GM12891 (cell line): ENCODE measurements around the gene KLHL28.
"Not testable (repeated sequence)": the region's sequence is repeated elsewhere in the genome, so short reads cannot be mapped to it uniquely, and the experiment has no call there.

Source experiments
- DNase-seq: peaks from one replicate; pipeline ENCODE4 v3.0.0; 2011; ENCODE audit warnings: low spot score; ENCODE audit not compliant: insufficient read length
- FAIRE-seq: peaks from 2 replicates; lab custom pipeline; 2011; peaks lifted over from hg19 to GRCh38; lab: Jason Lieb, UNC
- PAX5 ChIP-seq: IDR thresholded peaks from 2 replicates; pipeline ENCODE4 v1.6.1; 2011; ENCODE audit warnings: low read length, moderate library complexity, mild to moderate bottlenecking; ENCODE audit not compliant: insufficient read depth, severe bottlenecking
- POLR2A ChIP-seq: IDR thresholded peaks from 2 replicates; pipeline ENCODE4 v1.6.1; 2011; ENCODE audit warnings: low read depth, low read length, control low read depth
- POLR2AphosphoS5 ChIP-seq: IDR thresholded peaks from 2 replicates; pipeline ENCODE4 v1.6.1; 2011; ENCODE audit warnings: low read depth, low read length, control low read depth
- POU2F2 ChIP-seq: IDR thresholded peaks from 2 replicates; pipeline ENCODE4 v1.6.1; 2011; ENCODE audit warnings: low read depth, mild to moderate bottlenecking, control low read depth, low read length, moderate library complexity
- SPI1 ChIP-seq: IDR thresholded peaks from 2 replicates; pipeline ENCODE4 v1.6.1; 2011; ENCODE audit warnings: low read depth, low read length, control low read depth
- TAF1 ChIP-seq: IDR thresholded peaks from 2 replicates; pipeline ENCODE4 v1.6.1; 2011; ENCODE audit warnings: low read depth, low read length, control low read depth

KLHL28 gene

DNA sequence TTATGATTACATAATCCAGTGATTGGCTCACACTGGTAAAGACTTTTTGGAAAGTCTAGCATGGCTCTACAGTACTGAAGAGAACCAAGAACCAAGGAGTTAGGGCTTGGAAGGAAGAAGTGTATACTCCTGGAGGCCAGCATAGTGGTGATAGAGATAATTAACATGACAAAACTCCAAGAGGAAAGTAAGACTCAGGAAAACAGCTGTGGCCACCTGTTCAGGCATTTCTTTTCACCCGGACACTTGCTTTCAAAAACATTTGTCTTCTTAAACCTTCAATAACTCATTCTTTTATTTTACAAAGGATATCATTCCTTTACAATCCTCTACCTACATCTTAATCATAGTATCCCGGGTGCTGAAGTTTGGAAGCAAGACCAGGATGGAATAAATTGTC, 50.9 kb downstream of the KLHL28 start:
- FAIRE-seq (no peak), DNase-seq (no peak)
- TF ChIP-seq POU2F2, result no peak
- TF ChIP-seq TAF1, result no peak
- no peak for TF ChIP-seq POLR2A
- TF ChIP-seq POLR2AphosphoS5, result no peak
- no peak for TF ChIP-seq SPI1
- TF ChIP-seq PAX5, result no peak

DNA sequence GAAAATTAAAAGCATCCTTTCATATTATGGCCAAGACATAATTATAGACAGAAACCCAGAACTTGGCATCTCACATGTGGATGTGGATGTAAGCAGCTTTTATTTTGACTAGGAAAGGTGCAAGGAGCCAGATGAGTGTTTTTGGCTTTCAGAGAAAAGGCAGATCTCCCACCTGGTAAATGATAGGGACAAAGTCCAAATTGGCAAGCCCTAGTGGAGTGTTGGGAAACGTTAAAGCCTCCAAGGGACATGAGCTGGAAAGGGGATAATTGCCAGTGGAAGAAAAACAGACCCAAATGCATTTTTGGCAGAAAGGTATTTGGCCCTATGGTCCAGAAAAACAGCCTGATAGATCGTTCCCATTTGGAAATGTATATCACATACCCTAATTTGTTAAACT, 60.1 kb downstream of the KLHL28 start:
- TF ChIP-seq POU2F2, result no peak
- TF ChIP-seq POLR2AphosphoS5, result no peak
- no peak for TF ChIP-seq PAX5
- TF ChIP-seq POLR2A, result no peak
- no peak for TF ChIP-seq SPI1
- no peak for TF ChIP-seq TAF1
- FAIRE-seq, result no peak

DNA sequence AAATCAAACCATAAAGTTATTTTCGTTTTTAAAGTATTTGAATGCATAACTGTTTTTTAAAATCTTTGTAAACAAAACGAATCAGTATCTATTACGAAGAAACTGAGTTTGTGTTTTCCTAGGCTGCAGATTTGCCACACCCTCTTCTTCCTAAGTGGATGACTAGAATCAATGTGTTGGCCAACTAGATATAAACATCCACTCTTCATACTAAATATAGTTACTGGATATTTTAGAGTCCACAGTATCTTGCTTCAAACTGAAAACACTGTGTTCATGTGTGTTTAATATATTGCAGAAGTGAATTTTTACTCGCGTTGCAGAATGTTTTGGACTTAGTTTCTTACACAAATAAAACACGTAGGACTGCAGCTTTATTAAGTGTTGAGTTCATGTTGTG, 63.2 kb downstream of the KLHL28 start:
- FAIRE-seq (no peak), DNase-seq (no peak)
- TF ChIP-seq POLR2AphosphoS5 (no peak), POLR2A (no peak), SPI1 (no peak), POU2F2 (no peak), TAF1 (no peak)

More for the DNA sequence above, 60.1 kb downstream of the KLHL28 start:
- no peak for DNase-seq

DNA sequence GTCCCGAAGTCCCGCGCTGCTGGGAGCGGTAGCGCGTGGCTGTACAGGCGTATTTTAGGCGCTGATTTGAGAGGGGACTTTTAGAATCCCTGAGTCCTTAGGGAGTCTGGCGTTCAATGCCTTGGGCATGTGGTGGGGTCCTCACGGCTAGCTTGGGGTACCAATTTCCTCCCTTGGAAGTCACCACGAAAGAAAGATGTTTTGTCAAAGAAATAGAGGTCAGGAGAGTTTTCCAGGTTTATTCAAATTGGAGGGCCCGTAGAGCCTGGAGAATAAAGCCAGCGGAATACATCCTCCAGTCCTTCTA, 63.9 kb downstream of the KLHL28 start:
- no peak for TF ChIP-seq POLR2A
- no peak for TF ChIP-seq POU2F2
- no peak for TF ChIP-seq POLR2AphosphoS5
- TF ChIP-seq TAF1, result no peak
- no peak for TF ChIP-seq PAX5
- TF ChIP-seq SPI1, result no peak
- FAIRE-seq (no peak), DNase-seq (no peak)

DNA sequence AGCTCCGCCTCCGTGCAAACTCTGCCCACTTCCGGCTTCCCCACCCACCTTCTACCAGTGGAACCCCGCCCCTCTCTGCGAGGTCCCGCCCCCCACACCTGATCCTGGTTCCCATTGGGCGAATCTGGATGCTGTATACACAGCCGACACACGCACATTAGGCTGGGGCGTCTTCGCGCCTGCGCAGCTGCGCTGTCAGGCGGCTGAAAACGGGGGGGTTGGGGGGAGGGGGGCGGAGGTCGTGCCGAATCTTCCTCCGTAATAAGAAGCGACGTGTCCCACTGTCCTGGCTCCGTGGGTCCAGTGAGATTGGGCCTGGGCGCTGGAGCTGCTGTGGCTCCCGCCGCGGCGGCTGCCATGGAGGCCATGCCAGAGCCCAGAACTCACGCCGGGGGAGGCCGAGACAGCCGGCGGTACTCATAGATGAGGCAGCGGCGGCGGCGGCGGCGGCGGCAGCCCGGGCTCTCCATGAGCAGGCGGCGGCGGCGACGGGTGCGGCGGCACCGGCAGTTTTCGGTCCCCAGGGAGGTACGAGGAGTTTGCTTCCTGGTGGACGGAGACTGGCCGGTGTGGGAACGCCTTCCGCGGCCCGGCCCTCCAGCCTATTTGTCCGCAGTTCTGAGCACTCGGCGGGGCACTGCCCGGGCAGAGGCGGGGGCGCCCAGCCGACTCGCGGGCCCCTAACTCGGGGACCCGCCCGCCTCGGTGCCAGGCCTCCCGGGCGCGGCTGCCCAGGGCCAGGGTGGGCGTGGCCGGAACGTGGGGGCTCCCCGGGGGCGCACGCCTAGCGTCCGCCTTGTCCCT, 64.5 kb downstream of the KLHL28 start:
- DNase-seq, result peak; percentile 83
- peak; percentile 99 for FAIRE-seq
- TF ChIP-seq POU2F2 (no peak), PAX5 (no peak), POLR2AphosphoS5 (0 out of 2 replicates have a peak, but pooled peaks have one; percentile 28), POLR2A (no peak), TAF1 (peak; percentile 32; the same call in 1 of the 2 replicates), SPI1 (no peak)

DNA sequence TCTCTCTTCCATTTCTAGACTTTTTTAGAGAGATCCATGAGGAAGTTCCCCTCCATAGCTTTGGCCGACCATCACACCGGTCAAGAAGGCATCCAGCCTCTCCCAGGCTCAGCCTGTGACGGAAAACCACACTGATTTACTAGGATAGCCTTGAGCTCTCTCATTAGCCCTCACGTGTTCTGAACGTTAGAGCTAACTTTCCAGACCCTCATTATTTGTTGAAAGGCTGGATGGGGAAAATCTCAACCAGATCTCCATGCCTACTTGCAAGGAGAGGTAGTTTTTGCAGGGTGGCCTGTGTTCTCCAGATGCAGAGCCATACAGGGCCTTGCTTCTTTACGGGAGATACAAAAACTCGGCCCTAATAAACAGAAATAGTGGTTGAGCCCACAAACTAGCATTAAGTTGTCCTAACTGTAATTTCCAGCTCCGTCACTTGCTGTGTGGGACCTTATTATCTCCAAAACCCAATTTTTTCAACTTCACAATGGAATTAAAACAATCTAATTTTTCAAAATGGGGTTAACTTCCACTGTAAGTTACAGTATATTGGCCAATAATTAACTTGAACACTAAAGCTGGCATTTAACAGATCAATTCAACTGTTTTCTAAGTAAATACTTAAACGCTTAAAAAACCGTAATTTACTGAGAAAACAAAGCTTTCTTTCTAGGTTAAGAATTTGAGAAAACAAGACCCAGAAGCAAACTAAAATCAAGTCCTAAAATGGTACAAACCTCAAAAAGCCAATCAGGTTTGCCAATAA, 65.3 kb downstream of the KLHL28 start:
- FAIRE-seq (peak; percentile 43), DNase-seq (no peak)
- TF ChIP-seq POU2F2 (no peak), POLR2A (no peak), TAF1 (no peak), SPI1 (no peak), PAX5 (no peak), POLR2AphosphoS5 (no peak)

DNA sequence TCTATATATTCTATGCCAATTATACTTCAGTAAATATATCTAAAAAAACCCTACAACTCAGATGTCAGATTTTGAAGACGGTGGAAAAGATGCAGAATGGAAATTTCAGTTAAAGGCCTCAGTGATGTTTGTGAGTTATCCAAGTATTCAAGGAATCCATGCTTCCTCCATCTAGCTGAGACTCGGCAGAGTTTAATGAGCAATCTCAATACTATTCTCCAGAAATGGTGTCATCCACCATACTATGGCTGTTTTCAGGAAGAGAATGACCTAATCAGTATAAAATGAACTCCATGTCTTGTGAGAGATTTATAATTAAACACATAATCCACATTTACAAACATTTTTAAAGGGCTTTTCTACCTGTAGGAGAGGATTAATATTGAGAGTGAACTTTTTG, 66.0 kb downstream of the KLHL28 start:
- no peak for FAIRE-seq
- TF ChIP-seq PAX5 (no peak), POLR2A (no peak), SPI1 (no peak), POU2F2 (no peak)
- DNase-seq, result no peak

DNA sequence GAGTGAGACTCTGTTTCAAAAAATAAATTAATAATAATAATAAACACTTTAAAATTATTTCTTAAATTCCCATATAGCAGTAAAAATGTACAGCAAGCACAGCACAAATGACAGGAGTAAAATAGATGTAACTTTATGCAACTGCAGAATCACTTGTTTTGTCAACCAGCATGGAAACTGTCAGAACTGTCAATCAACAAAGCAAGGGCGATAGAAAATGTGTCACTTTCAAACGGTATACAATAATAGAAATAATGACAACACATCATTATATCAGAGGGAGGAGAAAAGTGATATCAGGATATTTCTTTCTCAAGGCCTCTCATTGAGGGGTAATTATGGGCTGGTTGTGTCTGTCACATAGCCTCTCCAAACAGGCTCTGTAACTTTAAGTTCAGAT, 68.2 kb downstream of the KLHL28 start:
- no peak for FAIRE-seq

DNA sequence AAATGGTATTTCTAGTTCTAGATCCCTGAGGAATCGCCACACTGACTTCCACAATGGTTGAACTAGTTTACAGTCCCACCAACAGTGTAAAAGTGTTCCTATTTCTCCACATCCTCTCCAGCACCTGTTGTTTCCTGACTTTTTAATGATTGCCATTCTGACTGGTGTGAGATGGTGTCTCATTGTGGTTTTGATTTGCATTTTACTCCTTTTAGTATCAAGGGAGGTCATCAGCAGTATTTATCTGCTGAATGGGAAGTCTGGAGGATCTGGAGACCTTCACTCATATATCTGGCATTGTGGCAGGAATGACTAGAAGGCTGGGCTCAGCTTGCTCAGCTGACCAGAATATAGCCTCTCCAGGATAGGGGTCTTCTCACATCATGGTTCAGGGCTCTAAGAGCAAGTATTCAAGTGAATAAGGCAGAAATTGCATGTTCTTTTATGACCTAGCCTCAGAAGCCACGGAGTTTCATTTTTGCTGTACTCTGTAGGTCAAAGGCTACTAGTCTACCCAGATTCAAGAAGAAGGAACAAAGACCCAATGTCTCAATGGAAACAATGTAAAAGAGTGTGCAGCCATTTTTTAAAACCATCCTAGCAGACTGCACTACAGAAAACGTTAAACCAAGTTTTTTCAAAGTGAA, 69.9 kb downstream of the KLHL28 start:
- not testable (repeated sequence) for DNase-seq, FAIRE-seq

More for the DNA sequence above, 68.2 kb downstream of the KLHL28 start:
- DNase-seq, result no peak
- no peak for TF ChIP-seq POU2F2
- TF ChIP-seq POLR2A, result no peak
- TF ChIP-seq POLR2AphosphoS5, result no peak
- TF ChIP-seq PAX5, result no peak
- TF ChIP-seq SPI1, result no peak
- no peak for TF ChIP-seq TAF1
